IMR-90 (cell line): ENCODE measurements around the gene TULP3. TPM values are rescaled to one million over a fixed set of nuclear protein-coding genes. Genes with fewer than 3 reads are reported as not detected.

Experiments used
- FOS ChIP-seq: fragments of 150-350 bp; IDR thresholded peaks from 2 replicates; pipeline ENCODE4 v1.6.1; 2016; ENCODE audit warnings: low read depth, low read length
- POLR2A ChIP-seq: IDR thresholded peaks from 2 replicates; pipeline ENCODE4 v1.6.1; 2012; ENCODE audit warnings: mild to moderate bottlenecking, low read depth, low read length
- RAD21 ChIP-seq: IDR thresholded peaks from 2 replicates; pipeline ENCODE4 v1.6.1; 2012; ENCODE audit warnings: low read length, improper control_type of control experiment
- RFX5 ChIP-seq: IDR thresholded peaks from 2 replicates; pipeline ENCODE4 v1.8.0; 2012; ENCODE audit warnings: low read depth, mild to moderate bottlenecking, low read length, moderate library complexity
- USF2 ChIP-seq: fragments of 150-350 bp; IDR thresholded peaks from 2 replicates; pipeline ENCODE4 v1.6.1; 2017; ENCODE audit warnings: mild to moderate bottlenecking, antibody characterized with exemption, low read length, low read depth
- polyA plus RNA-seq, 3 experiments: library from polyadenylated mRNA; depleted of rRNA; stranded (reverse); fragments of >200 nt; gene quantifications; 2 replicates each; pipeline ENCODE4 v1.2.3, GENCODE V29; 2012; ENCODE audit warnings: low replicate concordance in 1 of 3
- total RNA-seq: library from RNA; depleted of rRNA; stranded (reverse); fragments of >200 nt; gene quantifications from 2 replicates; pipeline ENCODE4 v1.2.3, GENCODE V29; 2012

TULP3 gene
- total and polyA plus RNA-seq, 2 of the 4 experiments (the other 2 are of a cell fraction): 35.2 to 35.5 TPM

DNA sequence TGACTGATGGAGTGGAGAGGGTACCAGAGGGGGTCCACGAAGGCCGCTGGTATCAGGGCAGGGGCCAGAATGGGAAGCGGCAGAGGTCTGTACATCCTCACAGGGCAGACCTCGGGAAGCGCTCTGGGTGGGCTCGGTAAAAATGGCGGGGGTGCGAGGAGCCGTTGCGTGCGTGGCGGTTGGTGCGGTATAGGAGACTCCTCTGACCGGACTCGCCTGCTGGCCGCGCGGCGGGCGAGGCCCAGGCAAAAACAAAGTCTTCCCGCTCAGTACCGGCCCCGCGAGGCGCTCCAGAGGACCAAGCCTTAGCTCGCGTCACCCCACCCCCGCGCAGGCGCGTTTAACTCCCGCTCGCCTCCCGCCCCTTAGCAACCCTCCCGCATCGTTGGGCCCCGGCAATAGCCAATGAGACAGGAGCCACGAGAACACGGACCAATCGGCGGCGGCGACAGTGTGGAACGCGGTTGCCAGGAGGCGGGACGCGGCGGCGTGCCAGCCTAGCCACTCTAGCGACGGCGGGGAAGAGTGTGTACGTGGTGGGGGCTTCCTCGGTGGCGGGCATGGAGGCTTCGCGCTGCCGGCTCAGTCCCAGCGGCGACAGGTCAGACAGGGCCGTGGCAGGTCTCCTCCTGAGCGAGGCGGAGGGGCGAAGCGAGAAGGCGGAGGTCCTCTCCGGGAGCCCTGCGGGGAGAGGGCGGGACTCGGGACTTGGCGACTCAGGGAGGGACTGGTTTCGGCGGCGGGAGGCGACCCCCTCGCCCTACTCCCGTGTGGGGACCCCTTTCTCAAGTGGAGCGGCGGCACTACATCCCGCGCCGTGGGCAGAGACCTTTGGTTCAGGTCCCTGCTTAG, at the start of gene TULP3 (continued):
- TF ChIP-seq RFX5: peak; percentile 54; the same call in 1 of the 2 replicates
- no peak for TF ChIP-seq RAD21
- peak; percentile 43; the same call in 1 of the 2 replicates for TF ChIP-seq FOS
- peak; percentile 91 for TF ChIP-seq POLR2A
- TF ChIP-seq USF2: peak; percentile 45
